Upper lobe of left lung (tissue), 6 donors: Measurements from ENCODE around the gene ANKRD44. TPM values are rescaled to one million over a fixed set of nuclear protein-coding genes. Genes with fewer than 3 reads are reported as not detected.

Experiments
- ATAC-seq, 2 donors: fragments of 200-7000 bp; cut with Tn5 transposase; one replicate each; pipeline ENCODE4 v1.9.1; 2022; ENCODE audit warnings: mild to moderate bottlenecking in 2 of 2, moderate library complexity in 2 of 2; ENCODE audit not compliant: low FRiP score in 2 of 2
- DNase-seq, 2 donors: peaks; one replicate each; pipeline ENCODE4 v3.0.0-alpha.2; 2019 to 2020
- H3K27ac ChIP-seq, 4 donors: fragments of 200-600 bp; sonication (generic); one replicate each; pipeline ENCODE4 v1.5.1; 2016 to 2019
- H3K27me3 ChIP-seq, 4 donors: fragments of 200-600 bp; sonication (generic); one replicate each; pipeline ENCODE4 v1.5.1; 2017 to 2019
- H3K36me3 ChIP-seq, 4 donors: fragments of 200-600 bp; sonication (generic); one replicate each; pipeline ENCODE4 v1.5.1; 2016 to 2019
- H3K4me1 ChIP-seq, 4 donors: fragments of 200-600 bp; sonication (generic); one replicate each; pipeline ENCODE4 v1.5.1; 2018 to 2019
- H3K4me3 ChIP-seq, 4 donors: fragments of 200-600 bp; sonication (generic); one replicate each; pipeline ENCODE4 v1.5.1; 2017 to 2019; ENCODE audit warnings: mild to moderate bottlenecking in 2 of 4, moderate library complexity in 1 of 4
- H3K9me3 ChIP-seq, 4 donors: fragments of 200-600 bp; sonication (generic); one replicate each; pipeline ENCODE4 v1.5.1; 2018 to 2019
- CTCF ChIP-seq, 6 experiments: fragments of 450-650 bp in 4 of 6; fragments of 200-600 bp in 2 of 6; sonication (generic) in 2 of 6; IDR thresholded peaks; one replicate each; pipeline ENCODE4 v1.5.1; 2016 to 2019; ENCODE audit warnings: antibody characterized with exemption in 6 of 6
- EP300 ChIP-seq, 4 donors: sonication (generic); formaldehyde crosslinking; IDR thresholded peaks; one replicate each; pipeline ENCODE4 v1.5.1; 2017; ENCODE audit warnings: antibody characterized with exemption in 4 of 4, control low read depth in 2 of 4
- POLR2A ChIP-seq, 4 donors: fragments of 450-650 bp; IDR thresholded peaks; one replicate each; pipeline ENCODE4 v1.5.1; 2016 to 2017; ENCODE audit warnings: antibody characterized with exemption in 4 of 4, mild to moderate bottlenecking in 2 of 4
- POLR2AphosphoS5 ChIP-seq, 2 donors: sonication (generic); formaldehyde crosslinking; IDR thresholded peaks; one replicate each; pipeline ENCODE4 v1.5.1; 2017; ENCODE audit warnings: antibody characterized with exemption in 2 of 2
- WGBS, 2 donors: methylation state at CpG; one replicate each; pipeline ENCODE4 v1.1.5; 2017 to 2018; 5-methylcytosine and 5-hydroxymethylcytosine counted together
- total RNA-seq, 6 donors: library from RNA; depleted of rRNA in 4 of 6; stranded (reverse); fragments of >200 nt in 4 of 6; gene quantifications; one replicate each; pipeline versions ENCODE4 v1.1.0 to v1.2.1, GENCODE V29; 2016 to 2021
- donor health status: DM: no; HTN: no; CAD: no; lungs with moderate emphysema.
- donor health status: DM: no; HTN: yes; CAD: no; lungs with severe emphysema.

ANKRD44 gene
- total RNA-seq, 6 donors from 2014 or later = 41.0 to 91.1 (median 61.7) TPM

GRCh38 chr2:196974970-196975369 is 335.6 kb downstream of the ANKRD44 start:
- ATAC-seq (no peak), DNase-seq (no peak)
- no peak overlapping the region for H3K4me3 ChIP-seq
- 82 to 89% methylated on average over 1 of the region's 1 CpG for WGBS, 2 donors
- H3K27me3 ChIP-seq = no peaks in the 10 kb centered on the region
- H3K36me3 ChIP-seq = no peaks in the 10 kb centered on the region
- no peaks in the 10 kb centered on the region for H3K9me3 ChIP-seq
- TF ChIP-seq CTCF (IDR thresholded peaks at IDR 0.05) (no peak), POLR2A (IDR thresholded peaks at IDR 0.05) (no peak), POLR2AphosphoS5 (IDR thresholded peaks at IDR 0.05) (no peak), EP300 (IDR thresholded peaks at IDR 0.05) (no peak)
- no peaks in the 10 kb centered on the region for H3K4me1 ChIP-seq
- no peak overlapping the region for H3K27ac ChIP-seq

- Histone ChIP-seq H3K27me3 (no peaks in the 10 kb centered on the region), H3K36me3 (no peaks in the 10 kb centered on the region), H3K9me3 (peaks cover 0 to 4% (median 0%) of the 10 kb centered on the region in 4 donors), H3K4me3 (no peak overlapping the region), H3K27ac (no peak overlapping the region), H3K4me1 (no peaks in the 10 kb centered on the region)
- TF ChIP-seq POLR2A (IDR thresholded peaks at IDR 0.05) = no peak
- no peak for TF ChIP-seq EP300 (IDR thresholded peaks at IDR 0.05)
- TF ChIP-seq POLR2AphosphoS5 (IDR thresholded peaks at IDR 0.05) = no peak
- no peak for TF ChIP-seq CTCF (IDR thresholded peaks at IDR 0.05)
- no peak for ATAC-seq
- WGBS, 2 donors = 64 to 69% methylated on average over 3 of the region's 3 CpGs
- DNase-seq = no peak
Measured at GRCh38 chr2:196971574-196972279, 338.9 kb downstream of the ANKRD44 start.

GRCh38 chr2:196970099-196970498 is 340.5 kb downstream of the ANKRD44 start:
- no peaks in the 10 kb centered on the region for H3K36me3 ChIP-seq
- TF ChIP-seq CTCF (IDR thresholded peaks at IDR 0.05) = no peak
- TF ChIP-seq POLR2A (IDR thresholded peaks at IDR 0.05) = no peak
- no peak for TF ChIP-seq EP300 (IDR thresholded peaks at IDR 0.05)
- no peak for TF ChIP-seq POLR2AphosphoS5 (IDR thresholded peaks at IDR 0.05)
- 77 to 83% methylated on average over 4 of the region's 4 CpGs for WGBS, 2 donors
- no peak overlapping the region for H3K4me3 ChIP-seq
- ATAC-seq (no peak), DNase-seq (no peak)
- no peaks in the 10 kb centered on the region for H3K4me1 ChIP-seq
- no peaks in the 10 kb centered on the region for H3K27me3 ChIP-seq
- no peak overlapping the region for H3K27ac ChIP-seq
- peaks cover 0 to 4% (median 0%) of the 10 kb centered on the region in 4 donors for H3K9me3 ChIP-seq

- Histone ChIP-seq H3K27me3 (no peaks in the 10 kb centered on the region), H3K27ac (no peak overlapping the region), H3K9me3 (peaks cover 0 to 4% (median 0%) of the 10 kb centered on the region in 4 donors), H3K36me3 (no peaks in the 10 kb centered on the region), H3K4me1 (no peaks in the 10 kb centered on the region), H3K4me3 (no peak overlapping the region)
- 87 to 93% methylated on average over 1 of the region's 1 CpG for WGBS, 2 donors
- no peak for ATAC-seq
- no peak for DNase-seq
- no peak for TF ChIP-seq EP300 (IDR thresholded peaks at IDR 0.05)
Measured at GRCh38 chr2:196968516-196968915, 342.1 kb downstream of the ANKRD44 start.

- Histone ChIP-seq H3K4me1 (no peaks in the 10 kb centered on the region), H3K27me3 (no peaks in the 10 kb centered on the region), H3K9me3 (peaks cover 0 to 4% (median 0%) of the 10 kb centered on the region in 4 donors), H3K36me3 (no peaks in the 10 kb centered on the region), H3K27ac (no peak overlapping the region), H3K4me3 (no peak overlapping the region)
- ATAC-seq (no peak), DNase-seq (no peak)
- WGBS, 2 donors = 89 to 92% methylated on average over 3 of the region's 3 CpGs
- TF ChIP-seq CTCF (IDR thresholded peaks at IDR 0.05) = no peak
Measured at GRCh38 chr2:196967775-196968174, 342.8 kb downstream of the ANKRD44 start.
